Inferior parietal cortex (tissue), 1 donor: ENCODE data around the gene ZBP1.

Source experiments
- DNase-seq: peaks from one replicate; pipeline ENCODE4 v3.0.0-alpha.2; 2016; ENCODE audit errors: extremely low spot score

Gene ZBP1

DNA sequence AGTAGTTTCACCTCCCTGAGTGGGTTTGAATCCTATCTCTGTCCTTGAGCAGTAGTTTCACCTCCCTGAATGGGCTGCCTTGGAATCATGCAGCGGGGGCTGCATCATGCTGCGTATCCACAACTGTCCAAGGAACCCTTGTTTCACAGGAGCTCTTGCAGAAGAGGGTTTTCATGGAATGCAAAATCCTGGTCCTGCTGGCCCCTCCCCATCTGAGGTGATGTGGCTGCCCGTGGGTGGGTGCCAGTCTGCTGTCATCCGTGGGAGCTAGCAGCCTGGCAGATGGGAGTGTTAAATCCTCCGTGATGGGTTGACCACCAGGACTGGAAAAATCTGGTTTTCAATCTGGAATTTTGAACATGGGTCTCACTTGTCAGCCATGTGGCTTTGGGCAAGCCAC lies 21.7 kb downstream of the ZBP1 start:
- no peak for DNase-seq

DNA sequence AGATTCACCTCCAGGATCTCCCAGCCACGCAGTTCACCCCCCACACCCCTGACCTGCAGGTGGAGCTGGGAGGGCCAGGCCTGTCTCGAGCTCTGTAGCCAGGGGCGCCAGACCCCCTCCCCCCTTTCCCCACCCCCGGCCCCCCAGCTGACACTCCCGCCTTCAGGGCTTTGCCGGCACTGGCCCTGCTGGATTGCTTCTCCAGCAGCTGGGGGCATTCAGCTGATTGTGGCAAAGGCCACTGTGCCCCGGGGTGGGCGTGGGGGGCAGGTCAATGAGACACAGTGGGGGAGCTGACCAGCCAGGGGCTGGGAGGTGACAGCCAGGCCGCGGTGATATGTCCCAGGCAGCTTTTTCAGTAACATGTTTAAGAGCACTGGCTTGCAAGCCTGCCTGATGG lies 22.2 kb downstream of the ZBP1 start:
- no peak for DNase-seq

GRCh38 chr20:57596998-57597939 lies 23.0 kb downstream of the ZBP1 start:
- DNase-seq: peak; percentile 55

- no peak for DNase-seq
Measured at GRCh38 chr20:57596358-57596757, 23.9 kb downstream of the ZBP1 start.

- DNase-seq: no peak
Measured at GRCh38 chr20:57595041-57596030, 24.9 kb downstream of the ZBP1 start.

- DNase-seq: peak; percentile 27
Measured at GRCh38 chr20:57594092-57594951, 25.9 kb downstream of the ZBP1 start.

DNA sequence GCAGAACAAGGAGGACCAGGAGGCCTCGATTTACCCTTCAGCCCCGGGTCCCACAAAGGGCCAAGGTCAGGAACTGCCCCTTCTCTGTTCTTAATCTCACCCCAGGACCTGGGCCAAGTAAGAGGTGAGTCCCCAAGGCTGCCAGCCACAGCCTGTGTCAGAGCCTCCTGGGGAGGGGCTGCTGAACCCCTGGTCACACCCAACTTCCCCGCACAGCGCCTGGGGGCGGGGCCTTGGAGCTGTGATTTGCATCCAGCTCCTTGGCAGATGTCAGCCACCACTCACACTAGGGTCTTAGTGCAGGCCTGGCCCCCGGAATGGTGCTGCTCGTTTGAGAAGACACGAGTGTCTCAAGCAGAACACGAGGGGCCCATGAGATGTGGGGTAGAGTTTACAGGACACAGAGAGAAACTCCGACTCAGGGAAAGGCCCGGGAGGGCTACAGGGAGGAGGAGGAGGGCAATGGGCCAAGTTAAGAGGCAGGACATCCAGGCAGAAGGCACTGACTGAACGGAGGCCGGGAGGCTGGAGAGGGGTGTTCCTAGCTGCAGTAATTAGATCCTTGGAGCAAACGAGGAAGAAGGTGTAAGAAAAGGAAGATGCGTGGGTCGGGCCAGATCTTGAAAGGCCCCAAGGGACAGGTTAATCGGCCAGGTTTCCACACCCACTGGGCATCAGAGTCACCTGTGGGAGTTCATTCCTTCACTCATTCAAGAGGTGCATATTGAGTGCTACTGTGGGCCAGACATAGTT lies 26.9 kb downstream of the ZBP1 start:
- DNase-seq: no peak

DNA sequence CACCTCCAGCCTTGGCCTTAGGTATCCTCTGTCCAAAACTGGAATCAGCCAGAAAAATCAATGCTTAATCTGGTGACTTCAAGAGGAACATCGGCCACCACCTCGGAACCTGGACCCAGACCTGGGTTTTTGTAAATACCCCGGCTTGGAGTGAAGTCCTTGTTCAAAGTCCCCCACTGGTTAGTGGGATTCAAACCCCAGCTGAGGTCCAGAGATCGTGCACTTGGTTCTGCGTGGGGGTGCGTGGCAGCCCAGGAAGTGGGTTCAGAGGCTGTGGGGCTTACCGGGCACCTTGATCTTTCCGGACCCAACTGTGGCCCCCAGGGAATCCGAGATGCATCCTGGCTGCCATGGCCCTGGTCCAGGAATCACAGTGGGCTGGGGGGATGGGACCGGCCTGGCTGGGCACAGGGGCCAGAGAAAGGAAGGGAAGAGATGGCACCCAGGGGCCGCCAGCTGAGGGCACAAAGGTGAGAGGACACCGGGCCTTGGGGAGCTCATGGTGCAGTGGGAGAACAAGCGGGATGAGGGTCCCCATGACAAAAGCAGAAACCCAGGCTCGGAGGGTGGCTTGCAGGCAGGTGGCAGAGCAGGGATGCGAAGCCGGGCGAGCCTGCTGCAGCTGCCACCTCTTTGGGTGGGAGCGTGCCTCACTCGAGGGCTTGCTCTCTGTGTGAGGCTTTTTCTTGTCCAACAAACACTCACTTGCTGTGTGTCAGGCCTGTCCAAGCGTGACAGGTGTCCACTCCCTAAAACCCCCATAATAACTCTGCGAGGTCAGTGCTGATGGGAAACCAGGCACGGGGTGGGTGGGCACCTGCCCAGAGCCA lies 27.7 kb downstream of the ZBP1 start:
- no peak for DNase-seq

DNA sequence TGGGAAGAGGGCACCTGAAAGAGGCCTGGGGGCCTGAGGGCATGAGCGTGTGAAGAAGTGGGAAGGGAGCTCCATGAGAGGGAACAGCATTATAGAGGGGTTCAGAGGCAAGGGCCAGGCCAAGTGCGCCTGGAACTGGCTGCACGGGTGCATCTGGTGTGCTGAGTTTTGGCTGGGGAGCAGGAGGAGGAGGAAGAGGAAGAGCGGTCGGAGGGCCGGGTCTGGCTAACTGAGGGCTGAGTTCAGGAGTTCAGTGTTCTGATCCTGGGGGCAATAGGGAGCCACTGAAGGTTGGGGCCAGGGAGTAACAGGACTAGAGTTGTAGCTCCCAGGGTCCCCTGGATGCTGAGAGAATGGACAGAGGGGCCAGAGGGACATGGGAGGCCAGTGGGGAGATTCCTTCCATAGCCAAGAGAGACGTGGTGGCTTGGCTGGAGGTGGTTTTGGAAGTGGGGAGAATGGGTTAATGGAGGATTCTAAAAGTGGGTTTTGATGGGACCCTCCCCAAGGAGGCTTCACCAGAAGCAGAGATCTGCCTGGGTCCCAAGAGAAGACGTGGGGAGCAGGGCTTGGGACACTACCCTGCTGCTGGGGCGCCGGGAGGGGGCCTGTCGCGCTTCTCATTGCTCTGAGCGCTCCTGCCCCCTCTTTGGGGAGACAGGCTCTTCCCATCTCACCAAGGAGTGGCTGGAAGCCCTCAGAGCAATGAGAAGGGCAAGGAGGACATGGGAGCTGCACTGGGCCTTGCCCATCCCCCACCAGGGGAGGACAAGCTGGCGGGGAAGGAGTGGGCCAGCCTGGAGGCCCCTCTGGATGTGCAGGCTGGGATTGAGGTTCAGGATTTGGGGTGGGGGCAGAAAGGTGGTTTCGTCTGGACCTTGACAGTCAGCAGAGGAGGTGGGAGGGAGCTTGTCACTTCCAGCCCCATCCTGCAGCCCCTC lies 28.7 kb downstream of the ZBP1 start:
- no peak for DNase-seq

DNA sequence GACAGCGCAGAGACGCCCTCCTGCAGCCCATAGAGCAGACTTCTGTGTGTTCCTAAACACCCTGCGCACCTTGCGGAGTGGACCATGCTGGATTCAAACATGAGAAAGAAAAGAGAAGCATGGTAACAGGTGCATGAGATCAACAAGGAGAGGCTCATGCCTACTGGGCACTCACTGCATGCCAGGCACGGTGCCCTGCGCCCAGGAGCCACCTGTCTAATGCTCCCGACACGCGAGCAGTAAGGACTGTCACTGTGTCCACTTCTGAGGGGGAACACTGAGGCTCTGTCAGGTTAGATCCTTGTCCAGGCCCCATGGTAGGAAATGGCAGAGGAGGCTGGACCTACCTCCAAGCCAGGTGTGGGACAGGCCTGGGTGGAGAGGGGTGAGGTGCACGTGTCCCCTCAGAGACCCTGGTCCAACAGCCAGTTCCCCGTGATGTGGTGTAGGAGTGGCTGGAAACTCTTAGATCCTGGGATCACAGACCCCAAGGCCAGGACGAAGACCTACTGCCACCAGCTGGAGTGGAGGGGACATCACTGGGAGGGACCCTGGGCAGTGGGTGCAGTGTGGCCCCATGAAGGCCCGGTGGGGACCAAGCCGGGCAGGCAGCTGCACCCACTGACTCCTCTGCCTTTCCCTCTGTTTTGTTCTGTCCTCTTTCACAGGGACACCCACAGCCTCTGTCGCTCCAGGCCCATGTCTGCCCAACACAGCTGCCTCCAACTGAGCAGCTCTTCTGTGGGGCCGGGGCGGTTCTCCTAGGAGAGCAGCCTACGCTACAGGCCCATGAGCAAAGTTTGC lies 29.5 kb downstream of the ZBP1 start:
- no peak for DNase-seq

DNA sequence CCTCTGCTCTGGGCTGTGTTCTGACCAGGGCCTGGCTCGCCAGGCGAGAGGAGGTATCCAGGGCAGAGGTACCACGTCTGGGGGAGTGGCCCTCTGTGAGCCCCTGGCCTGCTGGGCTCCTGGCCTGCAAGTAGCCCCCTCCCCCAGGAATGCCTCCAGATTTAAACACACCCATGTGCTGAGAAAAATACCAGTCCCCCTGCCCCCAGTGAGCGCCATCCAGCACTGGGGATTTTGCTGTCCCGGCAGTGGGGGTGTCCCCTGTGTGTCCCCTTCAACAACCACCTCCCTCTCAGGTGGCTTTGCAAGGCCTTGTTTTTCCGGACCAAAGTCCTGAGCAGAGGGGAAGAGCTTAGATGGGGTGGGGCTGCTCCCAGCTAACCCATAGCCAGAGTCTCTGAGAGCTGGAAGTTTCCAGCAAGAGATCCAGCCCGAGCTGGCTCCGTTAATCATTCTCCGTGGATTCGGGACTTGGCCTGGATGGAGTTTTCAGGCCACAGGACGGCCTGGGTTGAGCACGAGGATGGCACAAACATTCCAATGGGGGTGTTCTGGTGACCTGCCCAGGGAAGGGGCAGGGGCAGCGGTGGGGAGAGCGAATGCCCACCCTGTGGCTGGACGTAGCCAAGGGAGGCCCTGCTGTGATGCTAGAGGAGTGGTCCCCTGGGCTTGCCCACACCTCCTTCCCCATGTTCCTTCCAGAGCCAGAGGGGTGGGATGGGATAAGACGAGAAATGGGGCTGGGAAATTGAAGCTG lies 30.3 kb downstream of the ZBP1 start:
- DNase-seq: no peak

DNA sequence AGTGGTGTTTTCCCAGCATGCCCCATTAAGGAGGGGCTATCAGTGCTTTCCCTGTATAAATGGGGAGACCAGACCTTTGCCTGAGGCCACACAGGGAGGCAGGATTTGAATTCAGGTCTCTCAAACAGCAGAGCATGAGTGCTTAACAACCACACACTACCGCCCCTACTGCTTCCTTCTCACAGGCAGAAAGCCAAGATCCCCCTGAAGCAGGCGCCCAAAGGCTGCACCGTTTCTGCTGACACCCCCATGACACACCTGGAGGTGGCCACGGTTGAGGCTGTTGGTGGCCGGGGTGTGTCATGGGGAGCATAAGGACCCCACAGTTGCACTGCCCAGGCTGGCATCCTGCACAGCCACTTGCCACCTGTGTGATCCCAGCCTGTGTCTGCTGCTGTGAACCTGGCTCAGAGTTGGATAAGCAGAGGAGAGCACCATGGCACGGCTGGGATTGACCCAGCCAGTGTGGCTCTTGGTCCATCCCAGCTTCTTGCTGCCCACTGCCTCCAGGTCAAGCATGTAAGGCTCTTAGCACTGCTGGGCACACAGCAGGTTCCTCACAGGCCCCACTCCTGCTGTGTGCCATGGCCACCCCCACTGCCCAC lies 31.0 kb downstream of the ZBP1 start:
- DNase-seq: no peak

DNA sequence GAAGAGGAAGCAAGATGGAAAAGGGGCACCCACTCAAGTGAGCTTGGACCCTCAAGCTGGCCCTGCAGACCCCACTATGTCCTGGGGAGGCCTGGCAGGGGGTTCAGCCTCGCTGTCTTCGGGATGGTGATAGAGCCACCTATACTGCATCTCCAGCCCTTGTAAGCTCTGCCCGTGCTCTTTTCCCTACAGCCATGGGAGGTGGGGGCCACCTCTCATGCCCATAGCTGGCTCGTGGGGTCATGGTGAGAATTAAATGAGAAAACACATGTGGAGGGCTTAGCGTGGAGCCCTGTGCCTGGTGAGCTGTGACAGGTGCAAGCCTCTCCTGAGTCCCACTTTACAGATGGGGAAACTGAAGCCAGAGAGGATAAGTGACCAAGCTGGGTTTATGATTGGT lies 31.6 kb downstream of the ZBP1 start:
- DNase-seq: no peak

- no peak for DNase-seq
Measured at GRCh38 chr20:57587989-57588377, 32.2 kb downstream of the ZBP1 start.

DNA sequence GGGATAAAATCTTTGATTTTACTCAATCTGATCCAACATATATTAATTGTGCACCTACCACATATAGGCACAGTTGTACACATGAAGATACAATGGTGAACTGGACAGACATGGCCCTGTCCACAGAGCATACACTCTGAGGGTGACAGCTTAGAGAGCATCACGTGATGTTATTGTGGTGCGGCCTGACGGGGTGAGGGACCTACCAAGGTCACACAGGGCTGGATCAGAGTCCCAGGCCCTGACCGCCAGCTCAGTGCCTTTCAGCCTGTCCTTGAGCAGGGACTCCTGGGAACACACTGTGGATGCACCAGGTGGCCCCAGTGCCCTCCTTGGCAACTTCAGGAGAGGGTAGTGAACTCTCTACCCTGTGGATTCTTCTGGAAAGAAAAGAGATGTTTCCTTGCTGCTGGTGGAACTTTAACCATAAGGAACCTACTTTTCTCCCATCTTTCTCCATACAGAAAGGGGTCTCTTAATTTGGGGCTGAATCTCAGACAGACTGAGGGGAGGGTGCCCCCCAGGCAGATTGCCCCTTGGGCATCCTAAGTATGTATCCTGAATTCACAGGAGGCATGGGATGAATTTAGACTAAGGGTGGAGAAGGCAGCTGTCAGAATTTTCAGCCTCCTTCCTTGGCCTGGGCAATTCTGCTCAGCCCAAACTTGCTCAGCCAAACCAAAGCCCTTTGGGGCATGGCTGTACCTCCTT lies 32.8 kb downstream of the ZBP1 start:
- DNase-seq: no peak

DNA sequence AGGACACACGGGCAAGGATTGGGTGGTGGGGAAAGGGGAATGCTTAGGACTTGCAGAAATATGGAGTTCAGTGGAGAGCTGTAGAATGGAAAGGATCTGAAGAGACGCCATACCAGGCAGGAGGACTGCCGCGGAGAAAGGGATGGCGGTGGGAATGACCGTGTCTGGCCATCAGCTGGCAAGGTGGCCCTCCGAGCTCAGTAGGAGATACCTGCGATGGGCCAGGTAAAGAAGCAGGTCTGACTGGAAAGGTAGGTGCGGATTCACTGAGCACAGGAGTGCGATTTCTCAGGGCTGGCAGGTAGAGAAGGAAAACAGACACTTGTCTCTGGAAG lies 33.3 kb downstream of the ZBP1 start:
- no peak for DNase-seq
